HG02973 (cell line): Measurements from ENCODE around the gene MXRA7.
A peak's percentile ranks its signal among the peaks of the same experiment; 100 is the strongest.
"Not testable (repeated sequence)": the region's sequence is repeated elsewhere in the genome, so short reads cannot be mapped to it uniquely, and the experiment has no call there.

Experiments
- ATAC-seq: cut with Tn5 transposase; IDR thresholded peaks from one replicate; pipeline ENCODE4 v1.9.1; 2021; ENCODE audit warnings: moderate library complexity; ENCODE audit not compliant: unreplicated experiment

The MXRA7 gene

GRCh38 chr17:76735586-76736348, 25.0 kb upstream of the MXRA7 start:
- ATAC-seq: no peak

- no peak for ATAC-seq
These were observed 24.2 kb upstream of the MXRA7 start for GRCh38 chr17:76735006-76735405.

GRCh38 chr17:76734080-76734840, 23.5 kb upstream of the MXRA7 start:
- no peak for ATAC-seq

GRCh38 chr17:76733618-76733957, 22.8 kb upstream of the MXRA7 start:
- no peak for ATAC-seq

- no peak for ATAC-seq
These were observed 22.2 kb upstream of the MXRA7 start for GRCh38 chr17:76732734-76733617.

- ATAC-seq: not testable (repeated sequence)
These were observed 21.3 kb upstream of the MXRA7 start for GRCh38 chr17:76731800-76732733.

GRCh38 chr17:76727745-76728456, 17.1 kb upstream of the MXRA7 start:
- ATAC-seq: no peak

GRCh38 chr17:76726776-76727718, 16.3 kb upstream of the MXRA7 start, which contains the start of gene METTL23:
Gene METTL23, plus strand, starts transcription at chr17:76726839. Its CDS starts 2,872 bp downstream, at chr17:76729711.
- peak; percentile 42 for ATAC-seq

- peak; percentile 66 for ATAC-seq
These were observed 15.5 kb upstream of the MXRA7 start, which contains the start of gene JMJD6 for GRCh38 chr17:76726231-76726775. Gene JMJD6, minus strand, starts transcription at chr17:76726606. Its CDS starts 131 bp downstream, at chr17:76726475.

- peak; percentile 24 for ATAC-seq
These were observed 14.9 kb upstream of the MXRA7 start for GRCh38 chr17:76725580-76726230.

- no peak for ATAC-seq
These were observed 13.0 kb upstream of the MXRA7 start for GRCh38 chr17:76723812-76724211.

GRCh38 chr17:76722977-76723376, 12.2 kb upstream of the MXRA7 start:
- not testable (repeated sequence) for ATAC-seq

- no peak for ATAC-seq
These were observed 11.5 kb upstream of the MXRA7 start for GRCh38 chr17:76722279-76722678.

GRCh38 chr17:76721463-76721862, 10.7 kb upstream of the MXRA7 start:
- no peak for ATAC-seq

- ATAC-seq: no peak
These were observed 10.2 kb upstream of the MXRA7 start for GRCh38 chr17:76720941-76721340.

- no peak for ATAC-seq
These were observed 9.4 kb upstream of the MXRA7 start for GRCh38 chr17:76720211-76720610.

- ATAC-seq: no peak
These were observed 7.8 kb upstream of the MXRA7 start for GRCh38 chr17:76718516-76718915.

- ATAC-seq: no peak
These were observed 6.1 kb upstream of the MXRA7 start for GRCh38 chr17:76716839-76717215.
